GM06990 (cell line): Measurements from ENCODE around the gene ZHX3.

Experiments used
- DNase-seq: peaks from one replicate; pipeline ENCODE4 v3.0.0-alpha.2; 2011; ENCODE audit not compliant: insufficient read length; ENCODE audit errors: extremely low read depth
- H3K27me3 ChIP-seq: replicated peaks from 2 replicates; pipeline ENCODE4 v1.6.0; 2011; ENCODE audit warnings: low read length; ENCODE audit not compliant: control insufficient read depth, insufficient read depth
- H3K36me3 ChIP-seq: 2 replicates; pipeline ENCODE4 v1.5.1; 2011; ENCODE audit warnings: low read length; ENCODE audit not compliant: control insufficient read depth, insufficient read depth
- H3K4me3 ChIP-seq: replicated peaks from 2 replicates; pipeline ENCODE4 v1.5.1; 2011; ENCODE audit warnings: low read depth, mild to moderate bottlenecking, control low read depth, low read length
- CTCF ChIP-seq: IDR thresholded peaks from 2 replicates; pipeline ENCODE4 v1.5.1; 2011; ENCODE audit warnings: low read length, control low read depth, mild to moderate bottlenecking, inconsistent platforms; ENCODE audit not compliant: insufficient read depth, poor library complexity, severe bottlenecking

Gene ZHX3

GRCh38 chr20:41256516-41256915 is 61.0 kb downstream of the ZHX3 start:
- H3K4me3 ChIP-seq = no peak overlapping the region
- H3K27me3 ChIP-seq = no peaks in the 10 kb centered on the region
- DNase-seq = no peak
- TF ChIP-seq CTCF = no peak
- H3K36me3 ChIP-seq = no peaks in the 10 kb centered on the region

GRCh38 chr20:41255655-41256054 is 61.9 kb downstream of the ZHX3 start:
- H3K27me3 ChIP-seq = no peaks in the 10 kb centered on the region
- no peak for TF ChIP-seq CTCF
- no peaks in the 10 kb centered on the region for H3K36me3 ChIP-seq
- DNase-seq = no peak
- H3K4me3 ChIP-seq = no peak overlapping the region

- no peak overlapping the region for H3K4me3 ChIP-seq
- DNase-seq = peak; percentile 22
- H3K36me3 ChIP-seq = no peaks in the 10 kb centered on the region
- H3K27me3 ChIP-seq = no peaks in the 10 kb centered on the region
- TF ChIP-seq CTCF = peak; percentile 35
Observed at GRCh38 chr20:41249411-41250281, 67.9 kb downstream of the ZHX3 start.

GRCh38 chr20:41248368-41249024 is 69.0 kb downstream of the ZHX3 start:
- no peak for DNase-seq
- H3K27me3 ChIP-seq = no peaks in the 10 kb centered on the region
- H3K36me3 ChIP-seq = no peaks in the 10 kb centered on the region
- no peak overlapping the region for H3K4me3 ChIP-seq
- no peak for TF ChIP-seq CTCF

- Histone ChIP-seq H3K27me3 (no peaks in the 10 kb centered on the region), H3K4me3 (no peak overlapping the region)
- no peak for TF ChIP-seq CTCF
Observed at GRCh38 chr20:41247523-41248367, 69.8 kb downstream of the ZHX3 start.

More at GRCh38 chr20:41247523-41248367, 69.8 kb downstream of the ZHX3 start:
- no peak for DNase-seq
- H3K36me3 ChIP-seq = no peaks in the 10 kb centered on the region
